Measurements from ENCODE around the gene HGFAC. TPM values are rescaled to one million over a fixed set of nuclear protein-coding genes. Genes with fewer than 3 reads are reported as not detected.

The HGFAC gene
- polyA plus RNA-seq, 1 of the 3 experiments (the other 2 are of a cell fraction) = 0.43 TPM

- no peak for DNase-seq
- no peaks in the 10 kb centered on the region for H3K79me2 ChIP-seq (ENCODE audit: insufficient read depth)
- H3K9me3 ChIP-seq = no peaks in the 10 kb centered on the region
- no peak overlapping the region for H3K4me2 ChIP-seq
- 58% methylated on average over 3 of the region's 43 CpGs for WGBS (ENCODE audit: low lambda C conversion rate)
- no peak overlapping the region for H3K9ac ChIP-seq
- POLR2A ChIA-PET = no interaction called here
- no peaks in the 10 kb centered on the region; the same call in 1 of the 2 replicates for H3K27me3 ChIP-seq (ENCODE audit: insufficient read depth)
- H4K20me1 ChIP-seq (ENCODE audit: insufficient read depth) = no peaks in the 10 kb centered on the region
- H3F3A ChIP-seq (replicated peaks; ENCODE audit: insufficient read depth) = peaks cover 7% of the 10 kb centered on the region
- CTCF ChIA-PET = interaction anchor here (0.8 to 2.0 kb wide), 5 partner anchors 10 to 118 kb away, joined by 3 to 9 read pairs (median 4); no protein-coding TSS in a partner anchor
- H3K4me1 ChIP-seq (ENCODE audit: control insufficient read depth in 1 of 2, insufficient read depth in 2 of 2, low read depth in 1 of 2, low read length in 1 of 2) = no peaks in the 10 kb centered on the region; a peak in 1 of 4 replicates
- H3K27ac ChIP-seq (ENCODE audit: low read depth in 2 of 2, low read length in 1 of 2) = no peak overlapping the region
- no peak for TF ChIP-seq REST (IDR thresholded peaks at IDR 0.05; ENCODE audit: low read depth, low read length)
- TF ChIP-seq RXRA (IDR thresholded peaks at IDR 0.05; ENCODE audit: borderline replicate concordance, low read depth) = no peak
- no peak for TF ChIP-seq NRF1 (IDR thresholded peaks at IDR 0.05; ENCODE audit: low read depth, low read length)
- TF ChIP-seq, protein P1, sequence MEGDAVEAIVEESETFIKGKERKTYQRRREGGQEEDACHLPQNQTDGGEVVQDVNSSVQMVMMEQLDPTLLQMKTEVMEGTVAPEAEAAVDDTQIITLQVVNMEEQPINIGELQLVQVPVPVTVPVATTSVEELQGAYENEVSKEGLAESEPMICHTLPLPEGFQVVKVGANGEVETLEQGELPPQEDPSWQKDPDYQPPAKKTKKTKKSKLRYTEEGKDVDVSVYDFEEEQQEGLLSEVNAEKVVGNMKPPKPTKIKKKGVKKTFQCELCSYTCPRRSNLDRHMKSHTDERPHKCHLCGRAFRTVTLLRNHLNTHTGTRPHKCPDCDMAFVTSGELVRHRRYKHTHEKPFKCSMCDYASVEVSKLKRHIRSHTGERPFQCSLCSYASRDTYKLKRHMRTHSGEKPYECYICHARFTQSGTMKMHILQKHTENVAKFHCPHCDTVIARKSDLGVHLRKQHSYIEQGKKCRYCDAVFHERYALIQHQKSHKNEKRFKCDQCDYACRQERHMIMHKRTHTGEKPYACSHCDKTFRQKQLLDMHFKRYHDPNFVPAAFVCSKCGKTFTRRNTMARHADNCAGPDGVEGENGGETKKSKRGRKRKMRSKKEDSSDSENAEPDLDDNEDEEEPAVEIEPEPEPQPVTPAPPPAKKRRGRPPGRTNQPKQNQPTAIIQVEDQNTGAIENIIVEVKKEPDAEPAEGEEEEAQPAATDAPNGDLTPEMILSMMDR (IDR thresholded peaks at IDR 0.05) = no peak
- no peak for TF ChIP-seq ZBTB33 (IDR thresholded peaks at IDR 0.05; ENCODE audit: borderline replicate concordance, low read depth)
- TF ChIP-seq SIN3A (IDR thresholded peaks at IDR 0.05; ENCODE audit: borderline replicate concordance, low read depth, low read length) = no peak
- TF ChIP-seq MAX (IDR thresholded peaks at IDR 0.05; ENCODE audit: low read depth) = no peak
- no peak for TF ChIP-seq ELF1 (IDR thresholded peaks at IDR 0.05)
- TF ChIP-seq YY1 (IDR thresholded peaks at IDR 0.05; ENCODE audit: low read depth) = no peak
- no peak for TF ChIP-seq MXI1 (IDR thresholded peaks at IDR 0.05; ENCODE audit: low read depth, low read length)
- no peak for TF ChIP-seq TEAD4 (IDR thresholded peaks at IDR 0.05; ENCODE audit: borderline replicate concordance, insufficient read depth)
- TF ChIP-seq JUND (IDR thresholded peaks at IDR 0.05) = no peak
- TF ChIP-seq, protein P2, sequence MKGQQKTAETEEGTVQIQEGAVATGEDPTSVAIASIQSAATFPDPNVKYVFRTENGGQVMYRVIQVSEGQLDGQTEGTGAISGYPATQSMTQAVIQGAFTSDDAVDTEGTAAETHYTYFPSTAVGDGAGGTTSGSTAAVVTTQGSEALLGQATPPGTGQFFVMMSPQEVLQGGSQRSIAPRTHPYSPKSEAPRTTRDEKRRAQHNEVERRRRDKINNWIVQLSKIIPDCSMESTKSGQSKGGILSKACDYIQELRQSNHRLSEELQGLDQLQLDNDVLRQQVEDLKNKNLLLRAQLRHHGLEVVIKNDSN (IDR thresholded peaks at IDR 0.05; ENCODE audit: borderline replicate concordance, low read depth) = no peak
- no peak for TF ChIP-seq GATA2 (CRISPR knock-in tag; IDR thresholded peaks at IDR 0.05)
- no peak for TF ChIP-seq RCOR1 (IDR thresholded peaks at IDR 0.05; ENCODE audit: low read length)
- TF ChIP-seq TCF12 (IDR thresholded peaks at IDR 0.05) = no peak
- H2AFZ ChIP-seq (ENCODE audit: low read depth) = no peak overlapping the region
- H3K36me3 ChIP-seq (replicated peaks in 1 of 2; ENCODE audit: control insufficient read depth in 1 of 2, insufficient read depth in 2 of 2, low read length in 1 of 2) = no peaks in the 10 kb centered on the region
- no peaks in the 10 kb centered on the region for H3K9me2 ChIP-seq
- no peak overlapping the region for H3K4me3 ChIP-seq (ENCODE audit: low read depth in 2 of 2, low read length in 1 of 2)
Measured at GRCh38 chr4:3463556-3464348, 22.0 kb downstream of the HGFAC start.
